HG02938 (cell line): ENCODE measurements around the gene CTDNEP1.

Source experiments
- ATAC-seq: cut with Tn5 transposase; IDR thresholded peaks from one replicate; pipeline ENCODE4 v1.9.1; 2021; ENCODE audit warnings: mild to moderate bottlenecking, moderate library complexity; ENCODE audit not compliant: unreplicated experiment

CTDNEP1 gene

DNA sequence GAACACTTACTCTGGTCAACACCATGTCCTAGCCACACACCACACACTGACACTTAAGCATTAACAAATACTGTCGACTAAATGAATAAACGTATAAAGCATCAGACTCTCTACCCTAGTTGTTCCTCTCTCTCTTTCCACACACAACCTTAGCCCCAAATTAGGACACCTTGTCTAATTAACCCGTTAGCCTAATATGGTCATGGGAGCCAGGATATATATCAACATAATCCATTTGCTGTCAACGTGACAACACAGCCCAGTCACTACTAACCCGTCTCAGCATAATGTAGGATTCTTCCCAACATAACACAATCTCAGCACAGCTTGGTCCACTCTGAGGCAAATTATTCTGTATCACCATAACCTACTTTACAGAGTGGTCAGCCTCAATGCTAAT is 19.4 kb downstream of the CTDNEP1 start:
- ATAC-seq = no peak

- no peak for ATAC-seq
Observed at GRCh38 chr17:7229504-7229903, 22.0 kb downstream of the CTDNEP1 start.

DNA sequence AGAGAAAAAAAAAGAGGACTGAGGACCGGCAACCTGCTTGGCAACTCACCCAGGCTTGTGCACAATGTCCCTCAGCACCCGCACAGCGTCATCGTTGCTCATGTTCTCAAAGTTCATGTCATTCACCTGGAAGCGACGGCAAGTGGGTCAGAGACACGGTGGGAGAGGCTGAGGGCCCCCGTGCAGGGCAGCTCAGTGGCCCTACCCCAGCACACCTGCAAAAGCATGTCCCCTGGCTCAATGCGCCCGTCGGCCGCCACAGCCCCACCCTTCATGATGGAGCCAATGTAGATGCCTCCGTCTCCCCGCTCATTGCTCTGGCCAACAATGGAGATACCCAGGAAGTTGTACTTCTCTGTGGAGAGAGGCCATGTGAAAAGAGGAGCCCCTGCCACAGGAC is 22.6 kb downstream of the CTDNEP1 start:
- no peak for ATAC-seq

DNA sequence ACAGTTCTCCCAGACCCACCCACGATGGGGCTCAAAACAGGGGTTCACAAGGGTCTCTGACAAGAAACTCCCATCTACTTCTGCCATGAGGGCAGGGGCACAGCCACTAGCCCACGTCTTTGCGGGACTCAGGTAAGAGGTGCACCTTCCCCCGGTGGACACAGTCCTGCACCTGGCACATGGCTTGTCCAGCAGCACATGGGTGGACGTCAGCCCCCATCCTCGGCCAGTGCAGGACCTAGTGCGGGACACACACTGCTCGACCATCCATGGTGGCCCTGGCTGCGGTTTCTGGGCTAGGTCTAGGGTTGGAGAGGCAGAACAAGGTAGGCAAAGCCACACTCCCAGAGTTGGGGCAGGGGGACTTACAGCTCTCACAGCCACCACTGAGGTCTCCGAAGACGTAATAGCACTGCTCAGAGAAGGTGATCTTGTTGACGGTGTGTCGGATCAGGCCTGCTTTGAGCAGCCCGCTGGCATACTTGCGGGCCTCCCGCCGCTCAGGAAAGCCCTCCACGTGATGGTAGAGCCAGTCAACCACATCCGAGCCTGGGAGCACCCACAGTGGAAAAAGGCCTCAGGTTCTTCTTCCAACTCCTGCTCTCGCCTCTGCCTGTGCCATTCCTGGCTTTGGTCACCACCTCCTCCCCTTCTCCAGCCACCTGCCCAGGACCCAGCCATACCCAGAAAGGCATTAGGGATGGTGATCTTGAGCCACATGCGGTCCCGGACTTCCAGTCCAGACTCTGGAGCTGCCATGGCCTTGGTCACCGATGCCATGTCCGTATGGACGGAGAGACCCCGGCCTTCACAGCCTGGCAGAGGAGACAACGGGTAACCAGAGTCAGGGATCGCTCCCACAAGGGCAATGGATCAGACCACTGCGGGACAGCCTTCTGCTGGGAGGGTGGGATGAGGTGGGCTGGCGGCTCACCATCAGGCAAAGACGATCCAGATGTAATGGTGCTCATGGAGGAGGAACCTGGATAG is 24.5 kb downstream of the CTDNEP1 start:
- ATAC-seq = no peak

DNA sequence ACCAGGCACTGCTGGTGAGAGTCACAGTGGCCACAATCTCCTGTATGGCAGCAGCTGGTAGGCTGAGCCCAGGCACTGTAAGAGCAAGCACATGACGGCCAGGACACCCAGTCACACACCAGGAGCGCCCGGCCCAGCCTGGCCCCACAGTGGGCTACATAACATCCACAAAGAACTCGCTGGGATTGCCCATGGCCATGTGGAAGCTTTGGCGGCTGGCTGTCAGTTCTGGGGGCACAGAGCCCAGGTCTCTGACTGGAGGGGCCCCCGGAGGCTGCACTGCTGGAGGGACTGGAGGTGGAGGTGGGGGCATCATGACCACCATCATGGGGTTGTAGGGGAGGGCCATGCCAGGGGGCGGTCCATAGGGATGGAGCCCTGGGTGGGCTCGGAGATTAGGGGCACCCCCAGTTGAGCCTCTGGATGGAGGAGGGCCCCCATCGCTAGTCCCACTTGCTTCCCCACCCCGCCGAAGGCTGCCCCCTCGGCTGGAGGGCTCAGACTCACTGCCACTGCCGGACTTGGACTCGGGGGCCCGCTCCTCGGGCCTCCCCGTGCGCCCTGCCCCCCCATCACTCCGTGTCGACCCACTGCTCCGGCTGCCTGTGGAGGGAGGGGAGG is 25.7 kb downstream of the CTDNEP1 start:
- ATAC-seq = no peak

DNA sequence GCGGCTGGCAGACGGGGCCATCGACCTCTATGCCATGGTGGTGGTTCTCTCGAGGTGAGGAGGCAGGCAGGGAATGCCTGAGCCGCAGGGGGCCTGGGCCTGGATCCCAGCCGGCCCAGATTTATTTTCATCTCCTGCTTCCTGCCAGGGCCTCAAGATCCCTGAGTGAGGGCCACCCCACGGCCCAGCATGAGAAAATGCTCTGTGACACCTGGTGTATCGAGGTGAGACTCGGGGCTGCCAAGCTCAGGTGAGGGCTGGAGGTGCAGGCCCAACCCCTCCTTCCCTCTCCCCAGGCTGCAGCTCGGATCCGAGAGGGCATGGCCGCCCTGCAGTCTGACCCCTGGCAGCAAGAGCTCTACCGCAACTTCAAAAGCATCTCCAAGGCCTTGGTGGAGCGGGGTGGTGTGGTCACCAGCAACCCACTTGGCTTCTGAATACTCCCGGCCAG is 26.8 kb downstream of the CTDNEP1 start:
- ATAC-seq = no peak

DNA sequence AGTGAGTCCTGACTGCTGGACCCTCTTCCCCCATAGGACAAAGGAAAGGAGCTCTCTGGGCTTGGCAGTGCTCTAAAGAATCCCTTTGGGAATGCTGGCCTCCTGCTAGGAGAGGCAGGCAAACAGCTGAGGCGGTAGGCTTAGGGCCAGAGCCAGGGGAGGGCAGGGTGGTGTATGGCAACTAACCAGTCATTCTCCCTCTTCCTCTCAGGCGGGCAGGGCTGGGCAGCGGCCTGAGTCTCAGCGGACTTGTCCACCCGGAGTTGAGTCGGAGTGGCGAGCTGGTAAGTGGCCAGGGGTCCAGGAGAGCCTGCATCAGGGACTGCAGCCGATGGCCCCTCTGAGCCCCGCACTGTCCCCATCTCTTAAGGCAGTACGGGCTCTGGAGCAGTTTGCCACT is 27.4 kb downstream of the CTDNEP1 start:
- ATAC-seq = no peak

DNA sequence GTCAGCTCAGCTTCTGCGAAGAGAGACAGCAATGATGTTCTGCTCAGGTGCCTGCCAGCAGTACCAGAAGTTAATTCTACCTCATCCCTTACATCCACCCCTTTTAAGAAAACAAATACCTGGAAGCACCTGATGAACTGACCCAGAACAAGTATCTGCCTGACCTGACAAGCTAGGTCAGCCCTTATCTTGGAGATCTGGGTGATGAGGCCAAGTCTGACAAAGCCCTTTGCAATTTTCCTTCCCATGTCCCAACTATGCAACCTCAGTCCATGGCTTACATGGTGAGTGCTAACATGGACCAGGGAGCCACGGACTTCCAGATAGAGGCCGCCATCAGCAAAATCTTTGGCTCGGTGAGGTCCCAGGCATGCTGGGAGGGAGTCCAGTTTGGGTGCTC is 28.2 kb downstream of the CTDNEP1 start:
- ATAC-seq = no peak

- ATAC-seq = no peak
Observed at GRCh38 chr17:7222972-7223292, 28.6 kb downstream of the CTDNEP1 start.

- no peak for ATAC-seq
Observed at GRCh38 chr17:7222093-7222971, 29.2 kb downstream of the CTDNEP1 start.

DNA sequence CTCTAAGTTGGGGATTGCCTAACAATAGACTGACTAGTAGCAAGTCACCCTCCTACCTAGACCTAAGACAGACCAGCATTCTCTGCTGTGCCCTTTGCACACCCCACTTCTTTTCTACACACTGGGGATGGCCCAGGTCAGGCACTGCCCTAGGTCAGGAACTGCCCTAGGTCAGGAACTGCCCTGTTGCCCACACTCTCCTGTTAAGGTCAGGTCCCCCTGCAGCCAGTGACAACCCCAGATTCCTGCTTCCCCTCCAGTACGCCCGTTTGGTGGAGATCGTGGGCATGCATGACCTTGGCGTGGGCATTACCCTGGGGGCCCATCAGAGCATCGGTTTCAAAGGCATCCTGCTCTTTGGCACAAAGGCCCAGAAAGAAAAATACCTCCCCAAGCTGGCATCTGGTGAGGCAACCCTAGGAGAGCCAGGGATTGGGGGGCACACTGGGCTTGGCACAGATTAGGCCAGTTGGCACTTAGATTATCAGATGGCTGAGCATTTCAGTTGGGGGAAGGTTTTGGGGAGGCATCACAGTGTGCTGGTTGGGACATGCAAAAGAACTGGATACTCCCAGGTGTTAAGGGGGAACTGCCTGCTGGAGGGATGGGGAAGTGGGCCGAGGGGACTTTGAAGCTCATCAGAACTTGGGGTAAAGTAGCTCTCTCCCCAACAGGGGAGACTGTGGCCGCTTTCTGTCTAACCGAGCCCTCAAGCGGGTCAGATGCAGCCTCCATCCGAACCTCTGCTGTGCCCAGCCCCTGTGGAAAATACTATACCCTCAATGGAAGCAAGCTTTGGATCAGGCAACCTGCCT is 30.0 kb downstream of the CTDNEP1 start:
- ATAC-seq = no peak

GRCh38 chr17:7220593-7221277 is 30.8 kb downstream of the CTDNEP1 start:
- no peak for ATAC-seq

DNA sequence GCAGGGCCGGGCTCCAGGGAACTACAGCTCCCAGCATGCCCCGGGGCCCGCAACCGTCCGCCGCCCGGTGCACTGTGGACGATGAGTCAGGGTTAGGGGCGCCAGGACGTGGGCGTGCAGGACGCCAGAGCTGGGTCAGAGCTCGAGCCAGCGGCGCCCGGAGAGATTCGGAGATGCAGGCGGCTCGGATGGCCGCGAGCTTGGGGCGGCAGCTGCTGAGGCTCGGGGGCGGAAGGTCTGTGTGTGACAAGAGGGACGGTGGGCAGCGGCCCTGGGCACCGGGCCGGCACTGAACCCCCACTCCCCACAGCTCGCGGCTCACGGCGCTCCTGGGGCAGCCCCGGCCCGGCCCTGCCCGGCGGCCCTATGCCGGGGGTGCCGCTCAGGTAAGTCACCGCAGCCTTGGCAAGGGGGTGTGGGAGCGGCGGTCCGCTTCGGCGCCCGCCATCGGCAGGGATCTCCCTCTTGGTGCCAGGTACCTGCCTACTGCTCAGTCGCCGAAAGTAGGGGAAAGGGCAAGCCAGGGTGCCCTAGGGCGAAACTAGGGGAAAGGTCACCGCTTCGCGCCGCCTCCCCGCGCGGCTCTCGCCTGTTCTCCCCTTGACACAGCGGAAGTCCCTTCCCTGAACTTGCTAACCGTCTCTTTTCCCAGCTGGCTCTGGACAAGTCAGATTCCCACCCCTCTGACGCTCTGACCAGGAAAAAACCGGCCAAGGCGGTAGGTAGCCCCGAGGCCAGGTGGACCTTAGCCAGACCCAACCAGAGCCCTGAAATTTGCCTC is 31.5 kb downstream of the CTDNEP1 start, which contains the start of the genes ACADVL and DLG4:
Gene ACADVL (plus strand): TSS at position 127 of the 781 bp plus-strand sequence. CDS start 47 bp downstream, at position 174.
Gene DLG4 (minus strand): TSS at position 25 of the 781 bp plus-strand sequence.
- ATAC-seq = peak; percentile 47

- no peak for ATAC-seq
Observed at GRCh38 chr17:7219229-7219811, 32.2 kb downstream of the CTDNEP1 start.

DNA sequence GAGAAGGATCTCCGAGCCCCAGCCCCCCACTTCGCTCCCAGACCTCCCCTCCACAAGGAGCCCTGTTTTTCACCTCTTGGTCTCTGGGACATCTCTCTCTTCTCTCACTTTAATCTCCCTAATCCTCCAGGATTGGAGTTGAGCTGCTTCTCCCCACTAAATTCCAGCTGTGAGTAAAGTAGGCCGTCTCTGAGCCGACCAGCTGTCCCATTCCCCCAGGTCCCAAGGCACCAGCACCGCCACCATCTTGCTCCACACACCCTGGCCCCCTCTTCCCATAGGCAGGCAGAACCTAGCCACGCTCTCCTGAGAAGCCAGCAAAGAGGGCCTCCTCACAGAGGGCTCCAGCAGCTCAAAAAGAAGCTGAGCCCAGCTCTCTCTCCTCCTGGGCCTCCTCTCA is 32.8 kb downstream of the CTDNEP1 start:
- ATAC-seq = no peak

- no peak for ATAC-seq
Observed at GRCh38 chr17:7218166-7218565, 33.4 kb downstream of the CTDNEP1 start.

GRCh38 chr17:7217113-7217987 is 34.2 kb downstream of the CTDNEP1 start:
- no peak for ATAC-seq
